ENCODE results near the gene RAD9A. TPM values are rescaled to one million over a fixed set of nuclear protein-coding genes. Genes with fewer than 3 reads are reported as not detected.

Gene RAD9A
- total RNA-seq, 1 experiment from 2014 or later: 43.0 TPM

DNA sequence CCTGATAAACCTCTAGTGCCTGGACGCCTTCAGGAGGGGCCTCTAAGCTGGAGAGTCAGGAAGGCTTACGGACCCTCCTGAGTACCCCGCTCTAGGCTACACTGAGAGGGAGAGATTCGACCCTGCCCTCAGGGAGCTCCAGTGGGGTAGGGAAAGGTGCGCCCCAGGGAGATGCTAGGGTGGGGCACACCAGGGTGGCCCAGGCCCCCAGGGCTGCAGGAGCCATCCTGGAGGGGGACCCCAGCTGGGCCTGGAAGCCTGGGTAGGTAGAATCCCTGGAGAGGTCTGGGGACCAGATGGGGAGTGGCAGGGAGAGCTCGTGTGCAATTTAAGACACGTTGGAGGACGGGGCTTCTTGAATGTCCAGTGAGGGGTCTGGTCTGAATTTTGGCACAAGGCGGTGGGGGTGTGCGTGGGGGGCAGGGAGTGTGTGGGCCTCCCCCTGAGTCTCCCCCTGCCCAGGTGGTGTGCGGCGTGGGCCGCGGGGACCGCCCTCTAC, 28.4 kb downstream of the RAD9A start:
- peak overlapping the region; percentile 76 for H3K27ac ChIP-seq (ENCODE audit: low read depth, low read length, poor library complexity, severe bottlenecking)
- intact Hi-C loops (cut with micrococcal nuclease; ENCODE audit: unreplicated experiment): no loop called here
- no peaks in the 10 kb centered on the region for H3K27me3 ChIP-seq (replicated peaks; ENCODE audit: insufficient read depth, low read depth, low read length, poor library complexity)
- no peak for DNase-seq (ENCODE audit: low spot score)
- peaks cover 33% of the 10 kb centered on the region for H3K4me1 ChIP-seq (ENCODE audit: insufficient read depth, low read length, poor library complexity, severe bottlenecking)
- H3K9me3 ChIP-seq (ENCODE audit: low read depth, low read length, poor library complexity, severe bottlenecking): no peaks in the 10 kb centered on the region
- TF ChIP-seq EZH2 (IDR thresholded peaks at IDR 0.05; ENCODE audit: borderline replicate concordance, low read depth, low read length, poor library complexity, severe bottlenecking): no peak
- TF ChIP-seq, protein P1, sequence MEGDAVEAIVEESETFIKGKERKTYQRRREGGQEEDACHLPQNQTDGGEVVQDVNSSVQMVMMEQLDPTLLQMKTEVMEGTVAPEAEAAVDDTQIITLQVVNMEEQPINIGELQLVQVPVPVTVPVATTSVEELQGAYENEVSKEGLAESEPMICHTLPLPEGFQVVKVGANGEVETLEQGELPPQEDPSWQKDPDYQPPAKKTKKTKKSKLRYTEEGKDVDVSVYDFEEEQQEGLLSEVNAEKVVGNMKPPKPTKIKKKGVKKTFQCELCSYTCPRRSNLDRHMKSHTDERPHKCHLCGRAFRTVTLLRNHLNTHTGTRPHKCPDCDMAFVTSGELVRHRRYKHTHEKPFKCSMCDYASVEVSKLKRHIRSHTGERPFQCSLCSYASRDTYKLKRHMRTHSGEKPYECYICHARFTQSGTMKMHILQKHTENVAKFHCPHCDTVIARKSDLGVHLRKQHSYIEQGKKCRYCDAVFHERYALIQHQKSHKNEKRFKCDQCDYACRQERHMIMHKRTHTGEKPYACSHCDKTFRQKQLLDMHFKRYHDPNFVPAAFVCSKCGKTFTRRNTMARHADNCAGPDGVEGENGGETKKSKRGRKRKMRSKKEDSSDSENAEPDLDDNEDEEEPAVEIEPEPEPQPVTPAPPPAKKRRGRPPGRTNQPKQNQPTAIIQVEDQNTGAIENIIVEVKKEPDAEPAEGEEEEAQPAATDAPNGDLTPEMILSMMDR (conservative IDR thresholded peaks at IDR 0.05; ENCODE audit: low read depth, low read length): no peak
- POLR2A ChIA-PET (ENCODE audit: low non-redundant PET): no interaction called here
- CTCF ChIA-PET: no interaction called here
- H3K36me3 ChIP-seq (ENCODE audit: insufficient read depth, low read length, poor library complexity, severe bottlenecking): no peaks in the 10 kb centered on the region
- peak overlapping the region; percentile 51 for H3K4me3 ChIP-seq (ENCODE audit: low read depth, low read length, poor library complexity, severe bottlenecking)
- BruUV-seq (replicated peaks): no TSS peak

- Histone ChIP-seq H3K27ac (ENCODE audit: low read depth, low read length, poor library complexity, severe bottlenecking) (peak overlapping the region; percentile 76), H3K4me3 (ENCODE audit: low read depth, low read length, poor library complexity, severe bottlenecking) (peak overlapping the region; percentile 51), H3K36me3 (ENCODE audit: insufficient read depth, low read length, poor library complexity, severe bottlenecking) (no peaks in the 10 kb centered on the region), H3K4me1 (ENCODE audit: insufficient read depth, low read length, poor library complexity, severe bottlenecking) (peaks cover 28% of the 10 kb centered on the region), H3K9me3 (ENCODE audit: low read depth, low read length, poor library complexity, severe bottlenecking) (no peaks in the 10 kb centered on the region), H3K27me3 (replicated peaks; ENCODE audit: insufficient read depth, low read depth, low read length, poor library complexity) (no peaks in the 10 kb centered on the region)
- TSS peak; percentile 41 for BruUV-seq (replicated peaks)
- intact Hi-C loops (cut with micrococcal nuclease; ENCODE audit: unreplicated experiment): no loop called here
- peak; percentile 96 for DNase-seq (ENCODE audit: low spot score)
- TF ChIP-seq, protein P1 (conservative IDR thresholded peaks at IDR 0.05; ENCODE audit: low read depth, low read length): no peak
- TF ChIP-seq EZH2 (IDR thresholded peaks at IDR 0.05; ENCODE audit: borderline replicate concordance, low read depth, low read length, poor library complexity, severe bottlenecking): no peak
- POLR2A ChIA-PET (ENCODE audit: low non-redundant PET): interaction anchor here (0.6 to 0.7 kb wide), 3 partner anchors 20 to 1536 kb away, joined by 3 to 8 read pairs (median 7); no protein-coding TSS in a partner anchor
- CTCF ChIA-PET: interaction anchor here (0.6 to 1.0 kb wide), 2 partner anchors 69 to 209 kb away, joined by 3 to 4 read pairs; partner anchors contain the start of gene NUDT8
Measured at GRCh38 chr11:67420646-67421429, 29.1 kb downstream of the RAD9A start.

DNA sequence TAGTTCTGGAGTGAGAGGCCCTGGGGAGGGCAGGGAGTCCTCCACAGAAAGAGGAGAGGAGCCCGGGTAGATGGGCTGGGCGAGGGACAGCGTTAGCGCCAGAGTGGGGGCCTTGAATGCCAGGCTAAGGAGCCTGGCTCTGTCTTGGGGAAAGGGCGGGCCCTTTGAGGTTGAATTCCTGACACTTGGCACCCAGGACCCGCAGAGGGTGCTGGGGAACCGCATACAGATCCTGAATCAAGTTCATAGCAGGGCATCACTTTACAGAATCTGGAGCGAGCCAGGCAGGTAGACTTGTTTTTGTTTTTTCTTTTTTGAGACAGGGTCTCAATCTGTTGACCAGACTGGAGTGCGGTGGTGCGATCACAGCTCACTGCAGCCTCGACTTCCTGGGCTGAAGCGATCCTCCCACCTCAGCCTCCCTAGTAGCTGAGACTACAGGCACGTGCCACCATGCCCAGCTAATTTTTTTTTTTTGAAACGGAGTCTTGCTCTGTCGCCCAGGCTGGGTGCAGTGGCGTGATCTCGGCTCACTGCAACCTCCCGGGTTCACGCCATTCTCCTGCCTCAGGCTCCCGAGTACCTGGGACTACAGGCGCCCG, 29.7 kb downstream of the RAD9A start:
- Histone ChIP-seq H3K9me3 (ENCODE audit: low read depth, low read length, poor library complexity, severe bottlenecking) (no peaks in the 10 kb centered on the region), H3K27me3 (replicated peaks; ENCODE audit: insufficient read depth, low read depth, low read length, poor library complexity) (no peaks in the 10 kb centered on the region), H3K36me3 (ENCODE audit: insufficient read depth, low read length, poor library complexity, severe bottlenecking) (no peaks in the 10 kb centered on the region), H3K4me3 (ENCODE audit: low read depth, low read length, poor library complexity, severe bottlenecking) (peak overlapping the region; percentile 51), H3K4me1 (ENCODE audit: insufficient read depth, low read length, poor library complexity, severe bottlenecking) (peaks cover 21% of the 10 kb centered on the region), H3K27ac (ENCODE audit: low read depth, low read length, poor library complexity, severe bottlenecking) (no peak overlapping the region)
- TF ChIP-seq, protein P1 (conservative IDR thresholded peaks at IDR 0.05; ENCODE audit: low read depth, low read length): no peak
- no peak for TF ChIP-seq EZH2 (IDR thresholded peaks at IDR 0.05; ENCODE audit: borderline replicate concordance, low read depth, low read length, poor library complexity, severe bottlenecking)
- intact Hi-C loops (cut with micrococcal nuclease; ENCODE audit: unreplicated experiment): no loop called here
- no peak for DNase-seq (ENCODE audit: low spot score)
- POLR2A ChIA-PET (ENCODE audit: low non-redundant PET): interaction anchor here (0.6 kb wide), 1 partner anchor 1537 kb away, joined by 3 read pairs; no protein-coding TSS in a partner anchor
- no TSS peak for BruUV-seq (replicated peaks)
- CTCF ChIA-PET: interaction anchor here (1.0 kb wide), 1 partner anchor 70 kb away, joined by 3 read pairs; no protein-coding TSS in a partner anchor
